Colonic mucosa (tissue), 4 donors: ENCODE results near the gene ZDHHC11. TPM values are rescaled to one million over a fixed set of nuclear protein-coding genes. Genes with fewer than 3 reads are reported as not detected.

Experiments
- DNase-seq: peaks from one replicate; pipeline ENCODE4 v3.0.0-alpha.2; 2020
- H3K27ac ChIP-seq: fragments of 200-600 bp; one replicate; pipeline ENCODE4 v1.8.0; 2021
- H3K27me3 ChIP-seq: fragments of 200-600 bp; one replicate; pipeline ENCODE4 v1.8.0; 2021
- H3K36me3 ChIP-seq: fragments of 200-600 bp; one replicate; pipeline ENCODE4 v1.8.0; 2021
- H3K4me1 ChIP-seq: fragments of 200-600 bp; one replicate; pipeline ENCODE4 v1.8.0; 2021; ENCODE audit warnings: mild to moderate bottlenecking
- H3K4me3 ChIP-seq: fragments of 200-600 bp; one replicate; pipeline ENCODE4 v1.8.0; 2021
- H3K9ac ChIP-seq, 2 donors: one replicate each; pipeline ENCODE4 v1.7.0; 2013; ENCODE audit warnings: control low read depth in 2 of 2, low read depth in 2 of 2, low read length in 2 of 2
- H3K9me3 ChIP-seq: fragments of 200-600 bp; one replicate; pipeline ENCODE4 v1.8.0; 2021
- intact Hi-C: fragments of 100-400 bp; cut with DNase I; formaldehyde crosslinking; loops from one replicate; pipeline ENCODE4 v1.14.1; 2022
- total RNA-seq, 2 donors: library from RNA; stranded (reverse); fragmentation: NEBNext Ultra II Directional in 1 of 2; extraction: Animal tissue kit (Norgen Biotek cat#: 25700) in 1 of 2; gene quantifications; one replicate each; pipeline ENCODE4 v1.2.1, GENCODE V29; 2021
- TF ChIP-seq, protein P1 (sequence below): fragments of 200-600 bp; IDR thresholded peaks from one replicate; pipeline ENCODE4 v1.8.0; 2022; ENCODE audit warnings: antibody characterized with exemption, mild to moderate bottlenecking
- donor health status: healthy.
- donor health status: DM: no; HTN: no; CAD: no.
- donor health status: DM: no; HTN: no; CAD: no.

Gene ZDHHC11, protein sequence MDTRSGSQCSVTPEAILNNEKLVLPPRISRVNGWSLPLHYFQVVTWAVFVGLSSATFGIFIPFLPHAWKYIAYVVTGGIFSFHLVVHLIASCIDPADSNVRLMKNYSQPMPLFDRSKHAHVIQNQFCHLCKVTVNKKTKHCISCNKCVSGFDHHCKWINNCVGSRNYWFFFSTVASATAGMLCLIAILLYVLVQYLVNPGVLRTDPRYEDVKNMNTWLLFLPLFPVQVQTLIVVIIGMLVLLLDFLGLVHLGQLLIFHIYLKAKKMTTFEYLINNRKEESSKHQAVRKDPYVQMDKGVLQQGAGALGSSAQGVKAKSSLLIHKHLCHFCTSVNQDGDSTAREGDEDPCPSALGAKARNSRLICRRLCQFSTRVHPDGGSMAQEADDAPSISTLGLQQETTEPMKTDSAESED
- 1 to 10 TPM; 2.9 to 7.8 TPM for total RNA-seq

DNA sequence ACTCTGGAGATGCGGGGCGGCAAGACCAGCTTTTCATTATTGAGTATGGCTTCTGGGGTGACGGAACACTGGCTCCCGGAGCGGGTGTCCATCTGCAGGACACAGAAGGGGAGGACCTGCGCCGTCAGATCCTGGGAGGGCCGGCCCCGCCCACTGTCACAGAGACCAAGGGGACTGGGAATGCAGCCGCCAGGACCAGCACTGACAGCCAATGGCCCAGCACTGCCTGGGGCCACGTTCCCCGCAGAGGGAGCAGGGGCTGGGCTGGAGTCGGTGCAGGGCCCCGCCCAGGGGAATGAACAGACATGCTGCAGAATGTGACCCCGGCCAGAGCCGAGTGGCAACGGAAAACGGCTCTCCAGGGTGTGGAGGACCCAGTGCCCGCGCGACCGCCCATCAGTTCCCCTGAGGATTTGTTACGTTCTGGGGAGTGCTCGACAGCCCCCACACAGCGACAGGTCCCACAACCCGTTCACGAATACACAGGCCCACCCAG is at the start of gene ZDHHC11:
Gene ZDHHC11 (minus strand): TSS at position 476 of the 496 bp plus-strand sequence. CDS start 384 bp downstream, at position 92.
- intact Hi-C loops, result no loop called here
- TF ChIP-seq, protein P1, sequence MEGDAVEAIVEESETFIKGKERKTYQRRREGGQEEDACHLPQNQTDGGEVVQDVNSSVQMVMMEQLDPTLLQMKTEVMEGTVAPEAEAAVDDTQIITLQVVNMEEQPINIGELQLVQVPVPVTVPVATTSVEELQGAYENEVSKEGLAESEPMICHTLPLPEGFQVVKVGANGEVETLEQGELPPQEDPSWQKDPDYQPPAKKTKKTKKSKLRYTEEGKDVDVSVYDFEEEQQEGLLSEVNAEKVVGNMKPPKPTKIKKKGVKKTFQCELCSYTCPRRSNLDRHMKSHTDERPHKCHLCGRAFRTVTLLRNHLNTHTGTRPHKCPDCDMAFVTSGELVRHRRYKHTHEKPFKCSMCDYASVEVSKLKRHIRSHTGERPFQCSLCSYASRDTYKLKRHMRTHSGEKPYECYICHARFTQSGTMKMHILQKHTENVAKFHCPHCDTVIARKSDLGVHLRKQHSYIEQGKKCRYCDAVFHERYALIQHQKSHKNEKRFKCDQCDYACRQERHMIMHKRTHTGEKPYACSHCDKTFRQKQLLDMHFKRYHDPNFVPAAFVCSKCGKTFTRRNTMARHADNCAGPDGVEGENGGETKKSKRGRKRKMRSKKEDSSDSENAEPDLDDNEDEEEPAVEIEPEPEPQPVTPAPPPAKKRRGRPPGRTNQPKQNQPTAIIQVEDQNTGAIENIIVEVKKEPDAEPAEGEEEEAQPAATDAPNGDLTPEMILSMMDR, result no peak
- H3K4me3 ChIP-seq, result no peak within 1 kb of the TSS
- no peak for DNase-seq
- H3K9me3 ChIP-seq, result no peaks in the 10 kb centered on the region
- H3K4me1 ChIP-seq, result no peaks in the 10 kb centered on the region
- no peak within 1 kb of the TSS for H3K27ac ChIP-seq
- H3K27me3 ChIP-seq, result peaks cover 12% of the 10 kb centered on the region
- no peaks in the 10 kb centered on the region for H3K36me3 ChIP-seq
- H3K9ac ChIP-seq, result no peak within 1 kb of the TSS

DNA sequence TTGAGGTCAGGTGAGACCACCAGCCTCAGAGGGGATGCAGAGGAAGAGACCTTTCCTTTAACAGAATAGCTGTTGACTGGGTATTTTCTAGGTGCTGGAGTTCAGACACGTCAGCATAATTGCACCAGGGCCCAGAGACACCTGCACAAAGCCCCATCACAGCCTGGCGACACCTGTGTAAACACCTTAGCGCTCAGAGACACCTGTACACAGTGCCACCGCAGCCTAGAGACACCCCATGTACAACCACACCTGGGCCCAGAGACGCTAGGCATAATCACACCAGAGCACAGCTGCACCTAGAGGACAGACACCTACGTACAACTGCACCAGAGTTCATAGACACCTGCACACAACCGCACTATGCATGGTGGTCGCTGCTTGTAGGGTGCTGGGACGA is 42.9 kb upstream of the ZDHHC11 start:
- no peak overlapping the region for H3K27ac ChIP-seq
- H3K4me1 ChIP-seq, result peaks cover 4% of the 10 kb centered on the region
- H3K4me3 ChIP-seq, result peak overlapping the region; percentile 89
- H3K36me3 ChIP-seq, result no peaks in the 10 kb centered on the region
- no peak overlapping the region for H3K9ac ChIP-seq
- no peaks in the 10 kb centered on the region for H3K27me3 ChIP-seq
- intact Hi-C loops, result loop anchor here (5.0 kb wide), 1 partner anchor 446 kb away; no protein-coding TSS in a partner anchor
- TF ChIP-seq, protein P1, result no peak
- DNase-seq, result peak; percentile 36
- H3K9me3 ChIP-seq, result no peaks in the 10 kb centered on the region

DNA sequence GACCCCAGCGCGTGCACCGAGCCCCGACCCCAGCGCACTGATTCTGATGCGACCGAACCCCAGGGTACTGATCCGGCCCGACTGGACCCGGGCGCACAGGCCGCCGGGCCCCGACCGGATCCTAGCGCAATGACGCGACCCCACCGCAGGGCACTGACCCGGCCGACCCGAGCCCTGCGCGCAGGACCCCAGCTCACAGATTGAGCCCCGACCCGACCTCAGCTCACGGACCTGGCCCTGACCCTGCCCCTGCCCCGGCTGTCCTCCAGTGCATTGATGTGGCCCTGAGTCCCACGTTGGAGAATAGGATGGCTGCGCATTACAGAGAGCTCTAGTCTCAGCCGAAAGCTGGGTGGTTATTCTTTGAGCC is 42.3 kb upstream of the ZDHHC11 start:
- Histone ChIP-seq H3K9ac (peak overlapping the region in 1 of 2 donors; percentile 53), H3K9me3 (no peaks in the 10 kb centered on the region), H3K4me1 (peaks cover 4% of the 10 kb centered on the region), H3K36me3 (peaks cover 2% of the 10 kb centered on the region), H3K27me3 (no peaks in the 10 kb centered on the region), H3K27ac (no peak overlapping the region), H3K4me3 (peak overlapping the region; percentile 89)
- intact Hi-C loops, result loop anchor here (5.0 kb wide), 1 partner anchor 446 kb away; no protein-coding TSS in a partner anchor
- TF ChIP-seq, protein P1, result no peak
- no peak for DNase-seq

DNA sequence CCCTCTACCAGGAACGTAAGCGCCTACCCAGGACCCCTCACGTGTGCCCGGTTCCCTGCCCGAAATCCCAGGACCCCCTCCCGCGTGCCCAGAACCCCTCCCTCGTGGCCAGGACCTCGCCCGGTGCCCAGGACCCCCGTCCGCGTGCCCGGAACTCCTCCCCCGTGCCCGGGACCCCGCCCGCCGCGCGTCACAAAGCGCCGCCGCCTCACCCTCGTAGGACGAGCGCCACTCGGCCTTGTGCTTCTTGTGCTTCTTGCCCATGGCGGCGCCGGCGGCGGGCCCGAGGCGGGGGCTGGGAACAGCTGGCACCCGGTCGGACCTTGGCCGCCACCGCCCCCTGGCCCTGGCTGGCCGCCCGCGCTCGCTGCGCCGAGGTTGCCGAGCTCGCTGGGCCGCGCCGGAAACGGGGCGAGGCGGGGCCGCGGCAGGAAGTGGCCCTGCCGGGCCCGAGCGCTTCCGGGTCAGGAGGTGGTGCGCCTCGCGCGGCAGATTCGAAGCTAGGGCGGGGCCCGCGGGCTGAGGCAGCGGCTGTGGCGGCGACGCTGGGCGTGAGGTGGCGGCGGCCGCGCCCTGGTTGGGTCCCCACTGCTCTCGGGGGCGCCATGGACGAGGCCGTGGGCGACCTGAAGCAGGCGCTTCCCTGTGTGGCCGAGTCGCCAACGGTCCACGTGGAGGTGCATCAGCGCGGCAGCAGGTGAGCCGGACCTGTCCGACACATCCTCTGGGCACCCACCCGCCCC is 41.8 kb upstream of the ZDHHC11 start, which contains the start of the genes BRD9 and TRIP13:
Gene BRD9 (minus strand): TSS at position 408 of the 743 bp plus-strand sequence. CDS start 144 bp downstream, at position 264.
Gene TRIP13 (plus strand): TSS at position 491 of the 743 bp plus-strand sequence. CDS start 115 bp downstream, at position 606.
- intact Hi-C loops, result loop anchor here (5.0 kb wide), 1 partner anchor 445 kb away; no protein-coding TSS in a partner anchor
- no peaks in the 10 kb centered on the region for H3K27me3 ChIP-seq
- peak within 1 kb of the TSS; percentile 84 to 90 for H3K9ac ChIP-seq
- H3K9me3 ChIP-seq, result no peaks in the 10 kb centered on the region
- peaks cover 7% of the 10 kb centered on the region for H3K36me3 ChIP-seq
- TF ChIP-seq, protein P1, result no peak
- peaks cover 4% of the 10 kb centered on the region for H3K4me1 ChIP-seq
- H3K4me3 ChIP-seq, result peak within 1 kb of the TSS; percentile 89
- peak; percentile 87 for DNase-seq
- peak within 1 kb of the TSS; percentile 80 for H3K27ac ChIP-seq

DNA sequence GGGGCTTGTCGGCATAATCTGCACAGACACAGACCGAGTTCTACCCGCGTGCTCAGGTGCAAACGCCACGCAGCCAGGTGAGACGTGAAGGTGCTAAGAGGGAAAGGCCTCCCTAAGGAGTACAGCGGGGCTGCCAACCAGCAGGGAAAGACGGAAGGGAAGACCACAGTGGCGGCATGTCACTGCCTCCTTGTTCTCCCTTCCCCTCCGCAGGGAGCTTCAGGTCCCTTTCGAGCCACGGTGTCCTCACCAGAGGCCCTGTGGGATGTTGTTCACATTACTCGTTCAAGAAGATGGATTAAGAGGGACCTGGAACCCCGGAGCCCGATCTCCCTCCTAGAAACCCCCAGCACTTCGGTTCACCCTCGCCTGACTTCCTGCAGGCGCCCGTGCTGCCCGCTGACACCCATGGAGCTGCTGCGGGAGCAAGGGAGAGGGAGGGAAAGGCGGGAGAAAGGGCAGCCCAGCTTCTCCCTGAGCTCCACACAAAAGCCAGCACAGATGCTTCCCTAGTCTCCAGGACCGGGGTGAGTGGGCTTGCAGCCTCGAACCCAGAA is 41.1 kb upstream of the ZDHHC11 start:
- Histone ChIP-seq H3K4me3 (peak overlapping the region; percentile 89), H3K9me3 (no peaks in the 10 kb centered on the region), H3K27me3 (no peaks in the 10 kb centered on the region), H3K27ac (peak overlapping the region; percentile 80), H3K36me3 (peaks cover 14% of the 10 kb centered on the region), H3K4me1 (peaks cover 4% of the 10 kb centered on the region), H3K9ac (peak overlapping the region; percentile 84 to 90)
- intact Hi-C loops, result loop anchor here (5.0 kb wide), 1 partner anchor 445 kb away; no protein-coding TSS in a partner anchor
- no peak for DNase-seq
- TF ChIP-seq, protein P1, result no peak
